Measurements from ENCODE around the gene FGB. TPM values are rescaled to one million over a fixed set of nuclear protein-coding genes. Genes with fewer than 3 reads are reported as not detected.

The FGB gene
- total and polyA plus RNA-seq, 2 of the 13 experiments (the other 11 are each of a cell fraction or from before 2014, with no cell fraction given): 226 to 784 TPM

DNA sequence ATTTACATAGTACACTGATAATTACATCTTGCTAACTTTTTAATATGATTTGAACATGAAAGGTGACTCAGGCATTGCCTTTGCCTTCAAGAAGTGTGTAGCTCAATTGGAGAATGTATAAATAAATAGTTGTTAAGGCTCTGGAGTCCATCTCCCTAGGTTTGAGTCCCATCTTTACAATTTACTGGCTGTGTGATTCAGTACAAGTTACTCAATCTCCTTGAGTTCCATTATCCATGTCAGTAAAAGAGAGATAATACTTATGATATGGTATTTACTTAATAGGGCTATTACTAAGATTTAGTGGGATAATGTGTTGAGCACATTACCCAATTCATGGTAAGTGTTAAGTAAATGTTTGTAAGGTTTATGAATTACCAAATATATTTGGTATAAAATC lies 51.5 kb downstream of the FGB start:
- Histone ChIP-seq H3K9ac (ENCODE audit: insufficient read depth, low read depth, low read length) (no peak overlapping the region), H3K79me2 (ENCODE audit: insufficient read depth, low read length) (peaks cover 29% of the 10 kb centered on the region), H3K4me2 (ENCODE audit: low read depth, low read length) (no peak overlapping the region), H3K27me3 (ENCODE audit: control insufficient read depth in 1 of 2, insufficient read depth in 2 of 2, low read length in 2 of 2) (no peaks in the 10 kb centered on the region), H4K20me1 (ENCODE audit: insufficient read depth, low read length) (no peaks in the 10 kb centered on the region), H2AFZ (ENCODE audit: low read length) (no peak overlapping the region), H3K9me3 (ENCODE audit: low read length) (no peaks in the 10 kb centered on the region), H3K4me1 (ENCODE audit: insufficient read depth, low read length) (peaks cover 68% of the 10 kb centered on the region), H3K27ac (ENCODE audit: extremely low read length, insufficient read depth, low read length) (no peak overlapping the region), H3K4me3 (replicated peaks in 1 of 3; ENCODE audit: insufficient read depth in 1 of 3, low read depth in 2 of 3, low read length in 3 of 3) (no peak overlapping the region), H3K36me3 (replicated peaks in 1 of 2; ENCODE audit: control insufficient read depth in 1 of 2, insufficient read depth in 2 of 2, low read length in 2 of 2) (peaks cover 0 to 7% of the 10 kb centered on the region in 2 experiments; a peak in 3 of 5 replicates)
- in situ Hi-C loops (cut with HindIII; ENCODE audit: extremely low pct_ligation_motif_present, low pct_unique_long_range_greater_than_20kb) (no loop called here), intact Hi-C loops (cut with micrococcal nuclease; ENCODE audit: unreplicated experiment) (no loop called here)
- DNase-seq (ENCODE audit: low spot score) (no peak), FAIRE-seq (no peak), ATAC-seq (no peak)
- BruUV-seq (replicated peaks): no TSS peak
- no peak for TF ChIP-seq STAT5B (CRISPR knock-in tag; IDR thresholded peaks at IDR 0.05)
- TF ChIP-seq ATF4 (CRISPR knock-in tag; IDR thresholded peaks at IDR 0.05): no peak
- TF ChIP-seq NFATC3 (CRISPR knock-in tag; IDR thresholded peaks at IDR 0.05): no peak
- TF ChIP-seq, protein P1, sequence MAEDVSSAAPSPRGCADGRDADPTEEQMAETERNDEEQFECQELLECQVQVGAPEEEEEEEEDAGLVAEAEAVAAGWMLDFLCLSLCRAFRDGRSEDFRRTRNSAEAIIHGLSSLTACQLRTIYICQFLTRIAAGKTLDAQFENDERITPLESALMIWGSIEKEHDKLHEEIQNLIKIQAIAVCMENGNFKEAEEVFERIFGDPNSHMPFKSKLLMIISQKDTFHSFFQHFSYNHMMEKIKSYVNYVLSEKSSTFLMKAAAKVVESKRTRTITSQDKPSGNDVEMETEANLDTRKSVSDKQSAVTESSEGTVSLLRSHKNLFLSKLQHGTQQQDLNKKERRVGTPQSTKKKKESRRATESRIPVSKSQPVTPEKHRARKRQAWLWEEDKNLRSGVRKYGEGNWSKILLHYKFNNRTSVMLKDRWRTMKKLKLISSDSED (CRISPR knock-in tag; IDR thresholded peaks at IDR 0.05): no peak
- ChIA-PET POLR2A (interaction anchor here (0.7 to 15.2 kb wide), 4 partner anchors 16 to 54 kb away, joined by 3 to 468 read pairs (median 98); partner anchors contain the start of gene FGA), CTCF (ENCODE audit: low intra/inter-chr PET ratio, low total read pairs) (no interaction called here)

- Histone ChIP-seq H3K9me3 (ENCODE audit: low read length) (no peaks in the 10 kb centered on the region), H4K20me1 (ENCODE audit: insufficient read depth, low read length) (no peaks in the 10 kb centered on the region), H3K27ac (ENCODE audit: extremely low read length, insufficient read depth, low read length) (no peak overlapping the region), H3K9ac (ENCODE audit: insufficient read depth, low read depth, low read length) (no peak overlapping the region), H3K4me3 (replicated peaks in 1 of 3; ENCODE audit: insufficient read depth in 1 of 3, low read depth in 2 of 3, low read length in 3 of 3) (no peak overlapping the region), H3K36me3 (replicated peaks in 1 of 2; ENCODE audit: control insufficient read depth in 1 of 2, insufficient read depth in 2 of 2, low read length in 2 of 2) (no peaks in the 10 kb centered on the region), H3K4me1 (ENCODE audit: insufficient read depth, low read length) (peaks cover 66% of the 10 kb centered on the region), H3K27me3 (ENCODE audit: control insufficient read depth in 1 of 2, insufficient read depth in 2 of 2, low read length in 2 of 2) (no peaks in the 10 kb centered on the region), H3K4me2 (ENCODE audit: low read depth, low read length) (no peak overlapping the region), H2AFZ (ENCODE audit: low read length) (no peak overlapping the region), H3K79me2 (ENCODE audit: insufficient read depth, low read length) (peaks cover 22% of the 10 kb centered on the region)
- BruUV-seq (replicated peaks): no TSS peak
- FAIRE-seq (no peak), ATAC-seq (no peak), DNase-seq (ENCODE audit: low spot score) (no peak)
- POLR2A ChIA-PET: interaction anchor here (0.7 to 15.2 kb wide), 3 partner anchors 17 to 55 kb away, joined by 3 to 468 read pairs (median 3); partner anchors contain the start of gene FGA
- intact Hi-C loops (cut with micrococcal nuclease; ENCODE audit: unreplicated experiment): no loop called here
- CTCF ChIA-PET (ENCODE audit: low intra/inter-chr PET ratio, low total read pairs): no interaction called here
- in situ Hi-C loops (cut with HindIII; ENCODE audit: extremely low pct_ligation_motif_present, low pct_unique_long_range_greater_than_20kb): loop anchor here (5.0 kb wide), 1 partner anchor 58 kb away; no protein-coding TSS in a partner anchor
- WGBS (ENCODE audit: low lambda C conversion rate): 92% methylated on average over 1 of the region's 1 CpG
- TF ChIP-seq YEATS2 (CRISPR knock-in tag; IDR thresholded peaks at IDR 0.05; ENCODE audit: borderline replicate concordance) (no peak), HMGXB4 (CRISPR knock-in tag; IDR thresholded peaks at IDR 0.05; ENCODE audit: borderline replicate concordance in 1 of 2, low read depth in 1 of 2) (no peak), BRCA1 (CRISPR knock-in tag; IDR thresholded peaks at IDR 0.05) (no peak), ZFY (CRISPR knock-in tag; IDR thresholded peaks at IDR 0.05) (no peak), ZFP82 (CRISPR knock-in tag; IDR thresholded peaks at IDR 0.05; ENCODE audit: borderline replicate concordance) (no peak), ZNF121 (CRISPR knock-in tag; IDR thresholded peaks at IDR 0.05) (no peak)
- TF ChIP-seq, protein P2, sequence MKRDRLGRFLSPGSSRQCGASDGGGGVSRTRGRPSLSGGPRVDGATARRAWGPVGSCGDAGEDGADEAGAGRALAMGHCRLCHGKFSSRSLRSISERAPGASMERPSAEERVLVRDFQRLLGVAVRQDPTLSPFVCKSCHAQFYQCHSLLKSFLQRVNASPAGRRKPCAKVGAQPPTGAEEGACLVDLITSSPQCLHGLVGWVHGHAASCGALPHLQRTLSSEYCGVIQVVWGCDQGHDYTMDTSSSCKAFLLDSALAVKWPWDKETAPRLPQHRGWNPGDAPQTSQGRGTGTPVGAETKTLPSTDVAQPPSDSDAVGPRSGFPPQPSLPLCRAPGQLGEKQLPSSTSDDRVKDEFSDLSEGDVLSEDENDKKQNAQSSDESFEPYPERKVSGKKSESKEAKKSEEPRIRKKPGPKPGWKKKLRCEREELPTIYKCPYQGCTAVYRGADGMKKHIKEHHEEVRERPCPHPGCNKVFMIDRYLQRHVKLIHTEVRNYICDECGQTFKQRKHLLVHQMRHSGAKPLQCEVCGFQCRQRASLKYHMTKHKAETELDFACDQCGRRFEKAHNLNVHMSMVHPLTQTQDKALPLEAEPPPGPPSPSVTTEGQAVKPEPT (CRISPR knock-in tag; IDR thresholded peaks at IDR 0.05; ENCODE audit: low read depth): no peak
Measured at GRCh38 chr4:154615211-154615610, 52.4 kb downstream of the FGB start.
